K562 (cell line): Measurements from ENCODE around the gene TBCCD1. TPM values are rescaled to one million over a fixed set of nuclear protein-coding genes. Genes with fewer than 3 reads are reported as not detected.
A peak's percentile ranks its signal among the peaks of the same experiment; 100 is the strongest.

Experiments
- ATAC-seq: fragments of 200-7000 bp; cut with Tn5 transposase; 3 replicates; pipeline ENCODE4 v1.9.1; 2020; ENCODE audit warnings: moderate library complexity
- BruUV-seq: library from RNA; stranded (reverse); fragments of 400-500 nt; replicated peaks from 2 replicates; lab custom pipeline; 2021; lab: Mats Ljungman, UMichigan
- CTCF ChIA-PET: fragments of 300-600 bp; formaldehyde crosslinking; extraction: SDS; loops from one replicate; lab custom pipeline; 2021; ENCODE audit warnings: low intra/inter-chr PET ratio; lab: Yijun Ruan, JAX
- POLR2A ChIA-PET: fragments of 300-600, 350-650 bp; sonication (Branson Sonifier 250); formaldehyde crosslinking; extraction: SDS; loops from one replicate; lab custom pipeline; 2021; ENCODE audit warnings: antibody characterized with exemption, inconsistent platforms; lab: Yijun Ruan, JAX
- DNase-seq, 4 experiments: peaks; one replicate each; pipeline versions ENCODE4 v3.0.0 to v3.0.0-alpha.2; 2011 to 2018; ENCODE audit warnings: low spot score in 3 of 4, mixed read lengths in 3 of 4; ENCODE audit errors: extremely low read depth in 1 of 4
- FAIRE-seq: peaks from 2 replicates; lab custom pipeline; 2011; peaks lifted over from hg19 to GRCh38; lab: Jason Lieb, UNC
- H2AFZ ChIP-seq: 2 replicates; pipeline ENCODE4 v1.6.0; 2011; ENCODE audit warnings: low read depth, low read length, control low read depth, inconsistent platforms
- H3K27ac ChIP-seq: fragments of 200-600 bp; 3 replicates; pipeline ENCODE4 v1.8.0; 2011; ENCODE audit warnings: low read depth, mild to moderate bottlenecking, control low read depth, inconsistent platforms, low read length, moderate library complexity, mixed read lengths; ENCODE audit errors: extremely low read depth
- H3K27me3 ChIP-seq, 2 experiments: fragments of 300-600 bp in 1 of 2; 2 replicates in 1 of 2; 3 replicates in 1 of 2; pipeline versions ENCODE4 v1.6.0 to v1.8.0; 2011; ENCODE audit warnings: inconsistent platforms in 2 of 2, low read length in 2 of 2, mild to moderate bottlenecking in 1 of 2, mixed read lengths in 1 of 2, moderate library complexity in 1 of 2; ENCODE audit not compliant: control insufficient read depth in 2 of 2, insufficient read depth in 2 of 2
- H3K36me3 ChIP-seq: fragments of 300-600 bp; 3 replicates; pipeline ENCODE4 v1.8.0; 2011; ENCODE audit warnings: mild to moderate bottlenecking, low read length, inconsistent platforms; ENCODE audit not compliant: control insufficient read depth, insufficient read depth
- H3K4me1 ChIP-seq, 2 experiments: fragments of 200-600 bp in 1 of 2; replicated peaks in 1 of 2; 2 replicates in 1 of 2; 3 replicates in 1 of 2; pipeline versions ENCODE4 v1.5.1 to v1.8.0; 2011; ENCODE audit warnings: inconsistent platforms in 2 of 2, low read length in 2 of 2, mild to moderate bottlenecking in 1 of 2, mixed read lengths in 1 of 2, moderate library complexity in 1 of 2; ENCODE audit not compliant: control insufficient read depth in 2 of 2, insufficient read depth in 2 of 2
- H3K4me2 ChIP-seq: 2 replicates; pipeline ENCODE4 v1.6.1; 2011; ENCODE audit warnings: low read length, control low read depth, inconsistent platforms, mixed read lengths; ENCODE audit not compliant: insufficient read depth
- H3K4me3 ChIP-seq: fragments of 200-600 bp; sonication (generic), shearing (Covaris generic); 2 replicates; pipeline ENCODE4 v1.5.1; 2016; ENCODE audit warnings: control low read depth, inconsistent platforms
- H3K79me2 ChIP-seq: fragments of 200-600 bp; 3 replicates; pipeline ENCODE4 v1.8.0; 2011; ENCODE audit warnings: low read length, inconsistent platforms; ENCODE audit not compliant: control insufficient read depth, insufficient read depth
- H3K9ac ChIP-seq, 2 experiments: 2 replicates each; pipeline versions ENCODE4 v1.6.0 to v1.6.1; 2011; ENCODE audit warnings: low read depth in 2 of 2, low read length in 2 of 2, control low read depth in 1 of 2, inconsistent platforms in 1 of 2, mild to moderate bottlenecking in 1 of 2, mixed read lengths in 1 of 2; ENCODE audit not compliant: insufficient read depth in 1 of 2
- H3K9me1 ChIP-seq: one replicate; pipeline ENCODE4 v1.6.0; 2011; ENCODE audit warnings: inconsistent platforms, mild to moderate bottlenecking, low read length, moderate library complexity; ENCODE audit not compliant: control insufficient read depth, insufficient read depth
- H3K9me3 ChIP-seq: replicated peaks from 2 replicates; pipeline ENCODE4 v1.5.1; 2011; ENCODE audit warnings: low read depth, low read length, inconsistent platforms; ENCODE audit not compliant: control insufficient read depth, insufficient read depth
- H4K20me1 ChIP-seq: replicated peaks from 2 replicates; pipeline ENCODE4 v1.6.1; 2011; ENCODE audit warnings: low read length, inconsistent platforms, mixed read lengths; ENCODE audit not compliant: control insufficient read depth, insufficient read depth
- C11orf30 ChIP-seq: fragments of 450-650 bp; IDR thresholded peaks from 2 replicates; pipeline ENCODE4 v1.6.1; 2016; ENCODE audit warnings: low read depth, mild to moderate bottlenecking
- EHMT2 ChIP-seq: fragments of 450-650 bp; IDR thresholded peaks from 2 replicates; pipeline ENCODE4 v1.6.1; 2018; ENCODE audit warnings: antibody characterized with exemption
- ELF2 ChIP-seq: fragments of 250-450 bp; sonication (Bioruptor Pico); IDR thresholded peaks from 2 replicates; pipeline ENCODE4 v1.5.0; 2021; ENCODE audit warnings: mild to moderate bottlenecking
- HDAC2 ChIP-seq: fragments of 450-650 bp; IDR thresholded peaks from 2 replicates; pipeline ENCODE4 v1.6.1; 2016; ENCODE audit warnings: mild to moderate bottlenecking
- MCM3 ChIP-seq: fragments of 450-650 bp; IDR thresholded peaks from 2 replicates; pipeline ENCODE4 v1.6.1; 2016
- MXI1 ChIP-seq: IDR thresholded peaks from 2 replicates; pipeline ENCODE4 v1.6.1; 2011; ENCODE audit warnings: low read depth, mild to moderate bottlenecking, improper control_type of control experiment, low read length
- STAG1 ChIP-seq: sonication (generic); formaldehyde crosslinking; IDR thresholded peaks from 2 replicates; pipeline ENCODE4 v1.5.0; 2020; ENCODE audit warnings: missing genetic modification reagents, borderline replicate concordance
- YY1 ChIP-seq, 3 experiments: IDR thresholded peaks; 2 replicates each; pipeline ENCODE4 v1.6.1; 2011; ENCODE audit warnings: low read length in 2 of 3, mild to moderate bottlenecking in 2 of 3, moderate library complexity in 2 of 3, borderline replicate concordance in 1 of 3, control low read depth in 1 of 3, low read depth in 1 of 3; ENCODE audit not compliant: insufficient read depth in 3 of 3, insufficient replicate concordance in 2 of 3, control insufficient read depth in 1 of 3, insufficient read length in 1 of 3; ENCODE audit errors: extremely low read depth in 1 of 3
- ZFPM2 ChIP-seq: fragments of 250-450 bp; sonication (Bioruptor Pico); IDR thresholded peaks from 2 replicates; pipeline ENCODE4 v1.5.1; 2022; ENCODE audit warnings: mild to moderate bottlenecking
- ZNF511 ChIP-seq: sonication (generic); formaldehyde crosslinking; IDR thresholded peaks from 2 replicates; pipeline ENCODE4 v1.8.0; 2022; ENCODE audit warnings: mild to moderate bottlenecking, missing genetic modification reagents
- ZNF76 ChIP-seq: fragments of 250-450 bp; sonication (Bioruptor Pico); IDR thresholded peaks from 2 replicates; pipeline ENCODE4 v1.4.0; 2020; ENCODE audit warnings: mild to moderate bottlenecking, moderate library complexity, borderline replicate concordance
- WGBS: fragments of 100-300 bp; shearing (Covaris generic); methylation state at CpG from one replicate; pipeline ENCODE4 v1.1.6; 2016; ENCODE audit warnings: low coverage, mixed read lengths; ENCODE audit not compliant: insufficient coverage; ENCODE audit errors: missing lambda C conversion rate; 5-methylcytosine and 5-hydroxymethylcytosine counted together
- in situ Hi-C: fragments of 300-500 bp; cut with MboI; formaldehyde crosslinking; loops from 4 replicates; pipeline ENCODE4 v1.15.0; 2018; ENCODE audit warnings: inconsistent platforms, mixed read lengths
- intact Hi-C: fragments of 100-400 bp; cut with micrococcal nuclease; formaldehyde crosslinking; loops from 2 replicates; pipeline ENCODE4 v1.14.2; 2022
- polyA plus RNA-seq, 8 experiments: library from polyadenylated mRNA; depleted of rRNA in 4 of 8; stranded (reverse) in 5 of 8; unstranded in 3 of 8; fragments of >200 nt; fragmentation: Nextera tagmentation in 2 of 8; fragmentation: Illumina TruSeq in 1 of 8; extraction: Ambion mirVana in 2 of 8; extraction: Trizol in 1 of 8; gene quantifications; 2 replicates each; pipeline versions ENCODE4 v1.2.1 to v1.2.3, GENCODE V29; 2011 to 2014; ENCODE audit warnings: inconsistent platforms in 1 of 8, missing spikeins in 1 of 8
- total RNA-seq, 7 experiments: library from RNA; depleted of rRNA in 6 of 7; stranded (reverse); fragments of >200 nt in 6 of 7; fragmentation: Illumina TruSeq in 2 of 7; extraction: Trizol in 2 of 7; gene quantifications; 2 replicates each; pipeline versions ENCODE4 v1.2.1 to v1.2.3, GENCODE V29; 2011 to 2021; ENCODE audit warnings: low replicate concordance in 1 of 7
- TF ChIP-seq, protein P1 (sequence below): fragments of 450-650 bp; formaldehyde crosslinking; IDR thresholded peaks from 2 replicates; pipeline ENCODE4 v1.4.0; 2022; ENCODE audit warnings: missing genetic modification characterization

The TBCCD1 gene
- total and polyA plus RNA-seq, 9 of the 15 experiments (the other 6 are each of a cell fraction or from before 2014, with no cell fraction given) = 17.7 to 31.1 (median 21.2) TPM

DNA sequence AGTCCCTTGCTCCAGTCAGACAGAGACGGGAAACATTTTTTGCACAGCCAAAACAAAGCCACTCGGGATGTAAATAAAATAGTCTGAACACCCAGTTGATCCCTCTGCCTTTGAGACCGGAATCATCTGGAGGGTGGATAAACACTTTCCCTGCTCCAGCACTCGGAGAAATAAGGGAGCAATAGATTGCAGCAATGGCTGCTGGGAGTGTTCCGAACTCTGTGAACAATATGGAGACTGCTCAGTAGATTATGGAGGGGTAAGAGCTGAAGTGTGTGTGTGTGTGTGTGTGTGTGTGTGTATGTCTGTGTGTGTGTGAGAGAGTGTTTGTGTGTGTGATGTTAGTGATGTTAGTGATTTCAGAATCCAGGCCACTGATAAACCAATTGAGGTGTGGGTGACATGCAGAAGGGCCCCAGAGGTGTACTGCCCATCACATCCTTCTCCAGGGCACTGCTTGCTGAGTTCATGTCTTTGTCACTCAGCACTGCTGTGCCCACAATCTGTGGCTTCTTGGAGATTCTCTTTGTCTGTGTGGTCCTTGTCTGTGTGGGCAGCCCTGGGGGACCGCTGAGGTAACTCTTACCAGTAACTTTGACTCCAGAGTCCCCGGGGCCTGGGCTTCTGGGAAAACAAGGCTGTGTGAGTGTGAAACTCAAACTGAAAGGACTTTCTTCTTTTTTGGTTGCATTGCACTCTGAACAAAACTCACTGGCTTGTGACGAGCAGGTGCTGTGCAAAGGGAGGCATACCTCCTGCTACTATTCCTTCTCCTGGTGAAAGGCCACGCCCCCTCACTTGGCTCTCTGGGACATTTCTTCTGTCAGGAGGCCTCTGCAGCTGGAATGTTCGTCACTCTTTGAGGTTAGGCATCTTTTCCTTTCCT lies 45.9 kb downstream of the TBCCD1 start:
- in situ Hi-C loops = no loop called here
- Histone ChIP-seq H3K27me3 (peaks cover 6 to 28% of the 10 kb centered on the region in 2 experiments; a peak in 4 of 5 replicates), H3K36me3 (no peaks in the 10 kb centered on the region), H4K20me1 (no peaks in the 10 kb centered on the region), H3K4me2 (peak overlapping the region; percentile 19; the same call in 1 of the 2 replicates), H3K4me1 (no peaks in the 10 kb centered on the region), H3K27ac (no peak overlapping the region), H3K4me3 (no peak overlapping the region), H3K9ac (no peak overlapping the region), H3K79me2 (no peaks in the 10 kb centered on the region), H3K9me1 (no peaks in the 10 kb centered on the region), H2AFZ (peak overlapping the region; percentile 32; the same call in 1 of the 2 replicates), H3K9me3 (no peaks in the 10 kb centered on the region)
- POLR2A ChIA-PET = interaction anchor here (0.6 kb wide), 1 partner anchor 521 kb away, joined by 3 read pairs; no protein-coding TSS in a partner anchor
- no peak for DNase-seq
- BruUV-seq = no TSS peak
- FAIRE-seq = no peak
- TF ChIP-seq MCM3 = peak; percentile 43; the same call in 1 of the 2 replicates
- TF ChIP-seq, protein P1, sequence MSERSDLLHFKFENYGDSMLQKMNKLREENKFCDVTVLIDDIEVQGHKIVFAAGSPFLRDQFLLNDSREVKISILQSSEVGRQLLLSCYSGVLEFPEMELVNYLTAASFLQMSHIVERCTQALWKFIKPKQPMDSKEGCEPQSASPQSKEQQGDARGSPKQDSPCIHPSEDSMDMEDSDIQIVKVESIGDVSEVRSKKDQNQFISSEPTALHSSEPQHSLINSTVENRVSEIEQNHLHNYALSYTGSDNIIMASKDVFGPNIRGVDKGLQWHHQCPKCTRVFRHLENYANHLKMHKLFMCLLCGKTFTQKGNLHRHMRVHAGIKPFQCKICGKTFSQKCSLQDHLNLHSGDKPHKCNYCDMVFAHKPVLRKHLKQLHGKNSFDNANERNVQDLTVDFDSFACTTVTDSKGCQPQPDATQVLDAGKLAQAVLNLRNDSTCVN (CRISPR knock-in tag) = 0 out of 2 replicates have a peak, but pooled peaks have one; percentile 42
- no peak for TF ChIP-seq MXI1
- TF ChIP-seq ZNF511 (CRISPR knock-in tag) = no peak
- peak in 1 of 3 experiments; percentile 8 for TF ChIP-seq YY1 (IDR thresholded peaks at IDR 0.05; ENCODE audit: borderline replicate concordance in 1 of 3, control insufficient read depth in 1 of 3, extremely low read depth in 1 of 3, insufficient read depth in 3 of 3, insufficient read length in 1 of 3, insufficient replicate concordance in 2 of 3, low read depth in 1 of 3, low read length in 2 of 3)
- TF ChIP-seq ELF2 (CRISPR knock-in tag) = no peak
- TF ChIP-seq HDAC2 = no peak
- no peak for TF ChIP-seq C11orf30
- 0 out of 2 replicates have a peak, but pooled peaks have one; percentile 34 for TF ChIP-seq EHMT2
- no peak for TF ChIP-seq ZFPM2
- TF ChIP-seq STAG1 (CRISPR knock-in tag) = no peak
- TF ChIP-seq ZNF76 (CRISPR knock-in tag) = no peak
- 9% methylated on average over 9 of the region's 10 CpGs for WGBS
- CTCF ChIA-PET = no interaction called here
- peak; percentile 72 for ATAC-seq
- intact Hi-C loops = no loop called here
